ENCODE measurements around the gene GHITM. TPM values are rescaled to one million over a fixed set of nuclear protein-coding genes. Genes with fewer than 3 reads are reported as not detected.
"Not testable (repeated sequence)": the region's sequence is repeated elsewhere in the genome, so short reads cannot be mapped to it uniquely, and the experiment has no call there.

Gene GHITM
- total RNA-seq, 2 donors from 2014 or later, result 84.5 to 85.8 TPM

DNA sequence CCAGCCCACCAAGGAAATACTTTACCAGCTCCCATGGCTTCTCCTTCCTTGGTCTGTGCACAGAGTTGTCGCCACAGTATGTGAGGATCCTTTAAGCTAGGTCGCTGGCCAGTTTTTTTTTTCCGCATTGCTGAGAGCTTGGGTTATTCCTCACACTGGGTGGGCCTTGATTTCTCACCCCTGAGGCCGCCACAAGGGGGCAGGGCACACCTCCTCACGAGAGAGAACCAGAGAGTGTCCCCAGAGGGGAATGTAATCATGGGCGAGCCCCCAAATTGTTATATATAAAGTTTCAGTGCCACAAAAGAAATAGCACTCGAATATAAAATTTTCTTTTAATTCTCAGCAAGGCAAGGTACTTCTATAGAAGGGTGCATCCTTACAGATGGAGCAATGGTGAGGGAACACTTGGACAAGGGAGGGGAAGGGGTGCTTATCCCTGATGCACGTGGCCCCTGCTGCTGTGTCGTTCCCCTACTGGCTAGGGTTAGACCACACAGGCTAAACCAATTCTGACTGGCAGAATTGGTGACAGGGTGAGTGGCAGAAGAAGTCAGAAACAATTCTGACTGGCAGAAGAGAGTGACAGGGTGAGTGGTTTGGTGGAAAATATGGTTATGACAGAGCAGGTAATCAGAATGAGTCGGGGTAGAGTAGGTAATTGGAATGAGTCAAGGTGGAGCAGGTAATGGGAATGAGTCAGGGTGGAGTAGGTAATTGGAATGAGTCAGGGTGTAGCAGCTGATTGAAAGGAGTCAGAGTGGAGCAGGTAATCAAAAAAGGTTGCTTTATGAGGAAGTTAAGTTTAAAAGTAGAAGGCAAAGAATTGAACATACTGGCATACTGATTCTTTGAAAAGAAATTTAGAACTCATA is 13.2 kb upstream of the GHITM start:
- not testable (repeated sequence) for H3K4me1 ChIP-seq (ENCODE audit: control insufficient read depth, insufficient read depth, low read length); H3K27ac Mint-ChIP-seq; H3K4me3 Mint-ChIP-seq; H3K36me3 ChIP-seq (ENCODE audit: control insufficient read depth, insufficient read depth, low read length); H3K4me3 ChIP-seq (ENCODE audit: low read length); H3K27ac ChIP-seq (ENCODE audit: low read depth, low read length); H3K36me3 Mint-ChIP-seq (ENCODE audit: low read depth); H3K9ac ChIP-seq (ENCODE audit: extremely low read depth, low read length, poor library complexity, severe bottlenecking); H3K27me3 ChIP-seq (ENCODE audit: control insufficient read depth, insufficient read depth, low read length, poor library complexity, severe bottlenecking); H3K4me1 Mint-ChIP-seq
- H3K27me3 Mint-ChIP-seq (ENCODE audit: insufficient read depth), result peaks cover 21% of the 10 kb centered on the region
- WGBS, 2 experiments (ENCODE audit: insufficient coverage in 1 of 2, insufficient read length in 1 of 2), result 84% methylated on average over 5 to 10 of the region's 10 CpGs
- peak; percentile 68 for DNase-seq
- TF ChIP-seq CTCF (conservative IDR thresholded peaks at IDR 0.05), result peak; percentile 40
- H3K9me3 ChIP-seq (ENCODE audit: control insufficient read depth, low read length), result peaks cover 35% of the 10 kb centered on the region
- H3K9me3 Mint-ChIP-seq, result peaks cover 47% of the 10 kb centered on the region

DNA sequence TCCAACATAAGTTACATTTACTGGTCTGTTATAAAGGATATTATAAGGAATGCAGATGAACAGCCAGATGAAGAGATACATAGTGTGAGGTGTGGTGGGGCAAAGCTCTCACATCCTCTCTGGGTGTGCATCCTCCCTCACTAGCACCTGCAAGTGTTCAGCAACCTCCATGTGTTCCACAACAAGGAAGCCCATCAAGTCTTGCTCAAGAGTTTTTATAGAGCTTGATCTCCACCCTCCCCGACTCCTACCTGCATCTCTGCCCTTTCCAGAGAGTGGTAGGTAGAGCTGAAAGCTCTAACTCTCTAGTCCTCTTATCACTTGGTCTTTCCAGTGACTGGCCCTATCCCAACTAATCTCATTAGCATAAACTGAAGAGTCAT is 12.5 kb upstream of the GHITM start:
- 86% methylated on average over 1 of the region's 1 CpG; no CpG with 5 or more reads in 1 of the 2 experiments for WGBS, 2 experiments (ENCODE audit: insufficient coverage in 1 of 2, insufficient read length in 1 of 2)
- no peaks in the 10 kb centered on the region for H3K4me1 ChIP-seq (ENCODE audit: control insufficient read depth, insufficient read depth, low read length)
- H3K4me3 ChIP-seq (ENCODE audit: low read length), result no peak overlapping the region
- no peak for DNase-seq
- no peak overlapping the region for H3K27ac ChIP-seq (ENCODE audit: low read depth, low read length)
- Mint-ChIP-seq H3K9me3 (peaks cover 47% of the 10 kb centered on the region), H3K27ac (no peak overlapping the region), H3K4me1 (no peaks in the 10 kb centered on the region), H3K4me3 (no peak overlapping the region), H3K36me3 (ENCODE audit: low read depth) (no peaks in the 10 kb centered on the region), H3K27me3 (ENCODE audit: insufficient read depth) (peaks cover 23% of the 10 kb centered on the region)
- no peaks in the 10 kb centered on the region for H3K36me3 ChIP-seq (ENCODE audit: control insufficient read depth, insufficient read depth, low read length)
- TF ChIP-seq CTCF (conservative IDR thresholded peaks at IDR 0.05), result no peak
- peaks cover 6% of the 10 kb centered on the region for H3K27me3 ChIP-seq (ENCODE audit: control insufficient read depth, insufficient read depth, low read length, poor library complexity, severe bottlenecking)
- H3K9ac ChIP-seq (ENCODE audit: extremely low read depth, low read length, poor library complexity, severe bottlenecking), result no peak overlapping the region
- H3K9me3 ChIP-seq (ENCODE audit: control insufficient read depth, low read length), result peaks cover 35% of the 10 kb centered on the region

- H3K27me3 Mint-ChIP-seq (ENCODE audit: insufficient read depth), result peaks cover 23% of the 10 kb centered on the region
- DNase-seq, result no peak
- Histone ChIP-seq H3K36me3 (ENCODE audit: control insufficient read depth, insufficient read depth, low read length) (no peaks in the 10 kb centered on the region), H3K4me1 (ENCODE audit: control insufficient read depth, insufficient read depth, low read length) (no peaks in the 10 kb centered on the region), H3K27ac (ENCODE audit: low read depth, low read length) (no peak overlapping the region), H3K4me3 (ENCODE audit: low read length) (no peak overlapping the region), H3K9me3 (ENCODE audit: control insufficient read depth, low read length) (no peaks in the 10 kb centered on the region), H3K9ac (ENCODE audit: extremely low read depth, low read length, poor library complexity, severe bottlenecking) (no peak overlapping the region), H3K27me3 (ENCODE audit: control insufficient read depth, insufficient read depth, low read length, poor library complexity, severe bottlenecking) (peaks cover 18% of the 10 kb centered on the region)
- peaks cover 6% of the 10 kb centered on the region for H3K4me1 Mint-ChIP-seq
- H3K9me3 Mint-ChIP-seq, result no peaks in the 10 kb centered on the region
- H3K27ac Mint-ChIP-seq, result no peak overlapping the region
- no peak overlapping the region for H3K4me3 Mint-ChIP-seq
- TF ChIP-seq CTCF (conservative IDR thresholded peaks at IDR 0.05), result no peak
- WGBS, 2 experiments (ENCODE audit: insufficient coverage in 1 of 2, insufficient read length in 1 of 2), result 84 to 100% methylated on average over 1 to 2 of the region's 2 CpGs
- no peaks in the 10 kb centered on the region for H3K36me3 Mint-ChIP-seq (ENCODE audit: low read depth)
Observed at GRCh38 chr10:84135836-84136235, 3.5 kb upstream of the GHITM start.

Measured in endodermal cell (in vitro differentiated cells).